ENCODE measurements around the gene HOXB4.

HOXB4 gene

DNA sequence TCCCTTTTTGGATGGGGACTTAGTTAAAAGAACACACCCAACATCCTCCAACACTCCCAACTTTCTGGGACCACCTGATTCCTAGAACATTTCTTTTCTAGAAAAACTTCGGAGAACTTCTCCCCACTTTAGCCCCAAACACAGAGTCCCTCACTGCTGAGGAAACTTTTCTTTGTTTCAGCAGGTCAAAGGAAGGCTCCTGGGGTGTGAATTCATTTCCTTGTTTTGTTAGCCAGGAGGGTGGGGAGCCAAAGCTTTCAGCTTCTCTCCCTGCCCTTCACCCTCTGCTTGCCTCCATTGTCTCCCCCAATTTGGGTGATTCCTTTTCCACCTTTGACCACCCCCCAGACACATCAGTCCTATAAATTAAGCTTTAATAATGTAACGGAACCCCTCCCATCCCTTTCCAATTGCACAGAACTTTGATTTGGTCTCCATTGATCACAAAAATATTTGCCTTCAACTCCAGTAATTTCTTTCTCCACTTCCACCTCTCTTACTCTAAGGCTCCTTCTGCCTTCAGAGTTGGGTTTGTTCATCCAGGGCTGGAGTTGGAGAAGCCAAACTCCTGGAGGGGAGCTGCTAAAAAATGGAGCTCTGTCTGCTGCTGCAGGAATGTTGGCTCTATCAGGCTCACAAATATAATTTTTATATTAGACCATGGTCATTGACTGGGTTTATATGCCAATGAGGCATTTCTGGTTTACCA lies 10.3 kb downstream of the HOXB4 start:
- DNase-seq (ENCODE audit: low read depth), result no peak
- no peak overlapping the region for H3K4me3 ChIP-seq (ENCODE audit: low read depth, low read length)
- TF ChIP-seq, protein P1, sequence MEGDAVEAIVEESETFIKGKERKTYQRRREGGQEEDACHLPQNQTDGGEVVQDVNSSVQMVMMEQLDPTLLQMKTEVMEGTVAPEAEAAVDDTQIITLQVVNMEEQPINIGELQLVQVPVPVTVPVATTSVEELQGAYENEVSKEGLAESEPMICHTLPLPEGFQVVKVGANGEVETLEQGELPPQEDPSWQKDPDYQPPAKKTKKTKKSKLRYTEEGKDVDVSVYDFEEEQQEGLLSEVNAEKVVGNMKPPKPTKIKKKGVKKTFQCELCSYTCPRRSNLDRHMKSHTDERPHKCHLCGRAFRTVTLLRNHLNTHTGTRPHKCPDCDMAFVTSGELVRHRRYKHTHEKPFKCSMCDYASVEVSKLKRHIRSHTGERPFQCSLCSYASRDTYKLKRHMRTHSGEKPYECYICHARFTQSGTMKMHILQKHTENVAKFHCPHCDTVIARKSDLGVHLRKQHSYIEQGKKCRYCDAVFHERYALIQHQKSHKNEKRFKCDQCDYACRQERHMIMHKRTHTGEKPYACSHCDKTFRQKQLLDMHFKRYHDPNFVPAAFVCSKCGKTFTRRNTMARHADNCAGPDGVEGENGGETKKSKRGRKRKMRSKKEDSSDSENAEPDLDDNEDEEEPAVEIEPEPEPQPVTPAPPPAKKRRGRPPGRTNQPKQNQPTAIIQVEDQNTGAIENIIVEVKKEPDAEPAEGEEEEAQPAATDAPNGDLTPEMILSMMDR (IDR thresholded peaks at IDR 0.05; ENCODE audit: insufficient read depth, low read depth, low read length, missing control alignments), result no peak

DNA sequence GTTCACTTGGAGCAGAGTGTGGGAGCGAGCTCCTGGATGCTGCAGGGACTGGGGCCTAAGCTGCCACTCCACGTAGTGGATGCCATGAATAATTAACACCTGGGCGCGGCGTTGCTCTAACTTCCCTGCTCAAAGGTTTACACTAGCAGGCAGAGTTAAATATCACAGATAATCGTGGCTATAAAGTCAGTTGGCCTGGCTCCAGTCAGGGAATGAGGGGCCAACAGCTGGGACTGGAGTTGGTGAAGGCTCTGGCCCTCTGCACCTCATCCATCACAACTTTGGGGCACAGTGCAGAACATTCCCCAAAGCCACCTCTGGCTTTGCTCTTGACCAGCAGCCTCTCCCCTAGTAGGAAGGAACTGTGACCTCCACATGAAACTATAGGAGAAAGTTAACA lies 10.9 kb downstream of the HOXB4 start:
- no peak overlapping the region for H3K4me3 ChIP-seq (ENCODE audit: low read depth, low read length)
- DNase-seq (ENCODE audit: low read depth), result no peak
- TF ChIP-seq, protein P1 (IDR thresholded peaks at IDR 0.05; ENCODE audit: insufficient read depth, low read depth, low read length, missing control alignments), result no peak

DNA sequence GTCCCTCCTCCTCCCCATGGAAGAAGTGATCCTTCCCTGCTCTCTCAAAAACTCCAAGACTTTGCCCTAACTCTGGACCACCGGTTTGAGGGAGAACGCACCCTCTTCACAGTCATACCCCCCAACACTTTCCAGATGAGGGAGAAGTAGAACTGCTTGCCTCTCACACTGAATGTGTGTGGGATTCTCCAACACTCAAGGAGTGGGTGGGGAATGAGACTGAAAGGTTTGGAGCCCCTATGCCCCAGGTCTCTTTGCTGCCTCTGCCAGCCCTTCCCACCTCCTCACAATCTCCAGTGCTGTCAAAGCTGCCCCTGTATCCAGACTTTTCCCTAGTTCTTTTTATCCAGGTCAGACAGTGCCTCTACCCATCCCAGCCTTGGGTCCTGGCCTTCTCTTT lies 11.4 kb downstream of the HOXB4 start:
- TF ChIP-seq, protein P1 (IDR thresholded peaks at IDR 0.05; ENCODE audit: insufficient read depth, low read depth, low read length, missing control alignments), result no peak
- no peak for DNase-seq (ENCODE audit: low read depth)
- H3K4me3 ChIP-seq (ENCODE audit: low read depth, low read length), result no peak overlapping the region

DNA sequence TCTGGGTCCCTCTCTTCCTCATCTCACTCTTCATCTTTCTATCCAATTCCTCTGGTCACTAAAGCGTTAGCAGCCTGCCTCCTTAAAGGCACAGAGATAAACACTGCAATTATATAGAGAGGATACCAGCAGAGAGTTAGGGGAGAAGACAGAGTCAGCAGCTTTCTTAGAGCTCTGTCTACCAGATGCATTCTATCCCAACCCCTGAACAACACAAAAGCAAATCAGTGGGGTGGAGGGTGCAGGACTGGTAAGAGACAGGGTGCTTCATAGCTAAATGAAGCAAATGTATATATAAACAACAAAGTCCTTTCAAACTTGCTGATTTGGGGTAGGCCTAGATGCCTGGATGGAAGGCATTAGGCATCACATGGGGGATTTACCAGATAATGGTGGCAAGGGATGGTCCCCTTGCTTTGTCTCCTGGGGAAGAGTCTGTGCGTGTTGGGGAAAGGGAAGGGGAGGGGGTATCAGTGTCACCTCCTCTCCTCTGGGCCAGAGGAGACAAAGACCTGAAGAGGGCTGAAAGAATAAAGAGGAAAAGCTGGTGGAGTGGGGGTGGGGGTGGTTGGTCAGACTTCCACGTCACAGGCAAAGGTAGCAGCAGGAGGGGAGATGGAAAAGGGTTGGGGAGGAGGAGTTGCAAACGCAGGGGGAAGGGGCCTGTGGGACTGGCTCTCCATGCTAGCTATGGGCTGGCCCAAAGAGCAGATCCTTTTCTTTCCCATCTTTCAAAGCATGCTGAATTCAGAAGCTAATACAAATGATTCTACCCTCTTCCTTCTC lies 12.0 kb downstream of the HOXB4 start:
- TF ChIP-seq, protein P1 (IDR thresholded peaks at IDR 0.05; ENCODE audit: insufficient read depth, low read depth, low read length, missing control alignments), result no peak
- DNase-seq (ENCODE audit: low read depth), result no peak
- no peak overlapping the region for H3K4me3 ChIP-seq (ENCODE audit: low read depth, low read length)

DNA sequence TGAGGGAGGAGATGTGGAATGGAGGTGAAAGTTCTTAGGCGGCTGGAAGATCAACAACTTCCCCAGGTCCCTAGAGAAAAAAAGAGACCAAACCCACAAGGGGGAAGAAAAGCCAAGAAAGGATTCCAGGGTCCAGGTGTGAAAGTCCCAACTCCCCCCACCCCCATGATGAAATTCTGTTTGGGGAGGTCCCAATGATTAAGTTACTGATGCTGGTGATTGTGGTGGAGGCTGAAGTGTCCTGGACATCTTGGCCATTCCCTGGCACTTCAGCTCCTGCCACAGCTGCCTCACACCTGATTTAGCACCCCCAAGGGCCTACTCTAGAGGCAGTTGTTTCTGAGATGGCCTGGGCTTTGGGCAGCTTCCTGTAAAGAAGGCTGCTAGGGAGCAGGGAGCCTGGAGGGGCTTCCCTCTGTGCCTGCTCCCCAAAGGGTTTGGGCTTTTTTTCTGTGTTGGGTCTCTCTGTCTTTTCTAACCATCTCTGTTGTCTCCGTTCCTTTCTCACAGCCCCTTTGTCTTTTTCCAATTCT lies 13.1 kb downstream of the HOXB4 start:
- TF ChIP-seq, protein P1 (IDR thresholded peaks at IDR 0.05; ENCODE audit: insufficient read depth, low read depth, low read length, missing control alignments), result no peak
- DNase-seq (ENCODE audit: low read depth), result no peak
- H3K4me3 ChIP-seq (ENCODE audit: low read depth, low read length), result no peak overlapping the region

DNA sequence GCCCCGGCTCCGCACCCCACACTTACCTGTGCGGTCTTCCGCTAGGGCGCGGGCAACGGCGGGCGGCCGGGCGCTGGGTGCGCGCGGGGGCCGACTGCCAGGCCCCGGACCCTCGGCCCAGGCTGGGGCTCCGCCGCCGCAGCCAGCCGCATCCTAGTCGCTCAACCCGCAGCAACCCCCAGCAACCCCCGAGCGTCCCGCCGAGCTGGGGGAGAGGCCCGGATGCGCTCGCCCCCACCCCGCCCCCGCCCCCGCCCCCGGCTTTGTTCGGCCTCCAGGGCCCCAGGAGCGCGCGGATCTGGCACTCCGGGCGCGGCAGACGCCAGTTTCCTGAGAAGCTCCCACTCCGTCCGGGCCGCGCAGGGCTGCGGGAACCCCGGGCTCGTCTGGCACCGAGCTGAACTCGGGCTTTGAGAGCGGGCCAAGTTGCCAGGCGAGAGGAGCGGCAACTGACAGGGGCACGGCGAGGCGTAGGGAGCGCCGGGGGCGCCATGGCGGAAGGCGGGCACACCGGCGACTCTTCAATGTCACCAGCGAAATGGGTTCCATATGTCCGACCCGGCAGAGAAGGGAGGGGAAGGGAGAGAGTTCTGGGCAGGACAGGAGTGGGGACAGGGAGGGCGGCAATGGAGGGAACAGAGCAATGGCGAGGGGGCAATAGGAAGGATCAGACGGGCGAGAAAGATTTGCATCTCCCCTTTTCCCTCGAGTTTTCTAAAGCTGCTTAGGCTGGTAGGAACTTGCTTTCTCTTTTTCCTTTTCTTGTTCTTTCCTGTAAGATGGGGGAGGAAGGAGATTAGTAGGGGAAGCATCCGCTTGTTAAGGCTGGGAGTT lies 13.7 kb downstream of the HOXB4 start:
- TF ChIP-seq, protein P1 (IDR thresholded peaks at IDR 0.05; ENCODE audit: insufficient read depth, low read depth, low read length, missing control alignments), result no peak
- no peak overlapping the region for H3K4me3 ChIP-seq (ENCODE audit: low read depth, low read length)
- DNase-seq (ENCODE audit: low read depth), result no peak

Data from GM12865 (cell line).